Caco-2 (cell line): ENCODE data around the gene GSTK1. TPM values are rescaled to one million over a fixed set of nuclear protein-coding genes. Genes with fewer than 3 reads are reported as not detected.

ENCODE experiments used
- BruUV-seq: library from RNA; stranded (reverse); fragments of 400-500 nt; replicated peaks from 2 replicates; lab custom pipeline; 2021; lab: Mats Ljungman, UMichigan
- CTCF ChIA-PET: fragments of 300-600 bp; sonication (Branson Sonifier 250); formaldehyde crosslinking; loops from one replicate; lab custom pipeline; 2022; ENCODE audit warnings: antibody characterized with exemption; lab: Charles Lee
- POLR2A ChIA-PET: fragments of 300-600 bp; sonication (Branson Sonifier 250); formaldehyde crosslinking; loops from one replicate; lab custom pipeline; 2022; ENCODE audit warnings: antibody characterized with exemption; lab: Charles Lee
- DNase-seq, 2 experiments: peaks; one replicate each; pipeline versions ENCODE4 v3.0.0 to v3.0.0-alpha.2; 2020 to 2022
- H3K27me3 ChIP-seq: replicated peaks from 2 replicates; pipeline ENCODE4 v1.6.0; 2011; ENCODE audit warnings: low read length; ENCODE audit not compliant: control insufficient read depth, insufficient read depth
- H3K36me3 ChIP-seq: 2 replicates; pipeline ENCODE4 v1.5.1; 2011; ENCODE audit warnings: low read length; ENCODE audit not compliant: control insufficient read depth, insufficient read depth
- H3K4me1 ChIP-seq: fragments of 250-450 bp; sonication (Bioruptor Pico); 2 replicates; pipeline ENCODE4 v1.5.1; 2020; ENCODE audit warnings: mild to moderate bottlenecking
- H3K4me3 ChIP-seq: 2 replicates; pipeline ENCODE4 v1.5.1; 2011; ENCODE audit warnings: low read depth, mild to moderate bottlenecking, control low read depth, low read length
- H3K9me3 ChIP-seq: fragments of 250-450 bp; sonication (Bioruptor Pico); 2 replicates; pipeline ENCODE4 v1.5.1; 2020; ENCODE audit warnings: mild to moderate bottlenecking, moderate library complexity
- H3K27ac Mint-ChIP-seq: one replicate; pipeline ENCODE4 v1.8.0; 2022; ENCODE audit warnings: mixed read lengths; ENCODE audit not compliant: unreplicated experiment
- H3K27me3 Mint-ChIP-seq: one replicate; pipeline ENCODE4 v1.8.0; 2022; ENCODE audit warnings: mixed read lengths; ENCODE audit not compliant: insufficient read depth, unreplicated experiment
- H3K36me3 Mint-ChIP-seq: one replicate; pipeline ENCODE4 v1.8.0; 2022; ENCODE audit warnings: mild to moderate bottlenecking, mixed read lengths; ENCODE audit not compliant: insufficient read depth, unreplicated experiment
- H3K4me1 Mint-ChIP-seq: one replicate; pipeline ENCODE4 v1.8.0; 2022; ENCODE audit warnings: low read depth, mixed read lengths; ENCODE audit not compliant: unreplicated experiment
- H3K4me3 Mint-ChIP-seq: one replicate; pipeline ENCODE4 v1.8.0; 2022; ENCODE audit warnings: mild to moderate bottlenecking, moderate library complexity, mixed read lengths; ENCODE audit not compliant: unreplicated experiment
- H3K9me3 Mint-ChIP-seq: one replicate; pipeline ENCODE4 v1.8.0; 2022; ENCODE audit warnings: mixed read lengths; ENCODE audit not compliant: unreplicated experiment
- CTCF ChIP-seq, 2 experiments: fragments of 200-600 bp in 1 of 2; IDR thresholded peaks; 1 replicate in 1 of 2; 2 replicates in 1 of 2; pipeline versions ENCODE4 v1.5.1 to v1.8.0; 2011 to 2022; ENCODE audit warnings: antibody characterized with exemption in 1 of 2, control low read depth in 1 of 2, inconsistent platforms in 1 of 2, low read depth in 1 of 2, low read length in 1 of 2, mild to moderate bottlenecking in 1 of 2, moderate library complexity in 1 of 2; ENCODE audit not compliant: insufficient read depth in 1 of 2, severe bottlenecking in 1 of 2, unreplicated experiment in 1 of 2
- intact Hi-C: fragments of 100-400 bp; cut with micrococcal nuclease; formaldehyde crosslinking; loops from one replicate; pipeline ENCODE4 v1.10.0; 2022; ENCODE audit not compliant: unreplicated experiment
- total RNA-seq: library from RNA; stranded (reverse); gene quantifications from 2 replicates; pipeline ENCODE4 v1.2.3, GENCODE V29; 2022

Gene GSTK1
- total RNA-seq, 1 experiment from 2014 or later: 134 TPM

GRCh38 chr7:143272871-143273270 lies 9.6 kb downstream of the GSTK1 start:
- Mint-ChIP-seq H3K36me3 (no peaks in the 10 kb centered on the region), H3K4me1 (no peaks in the 10 kb centered on the region), H3K27ac (no peak overlapping the region), H3K4me3 (no peak overlapping the region), H3K9me3 (no peaks in the 10 kb centered on the region), H3K27me3 (no peaks in the 10 kb centered on the region)
- no TSS peak for BruUV-seq
- DNase-seq: no peak
- no peaks in the 10 kb centered on the region for H3K27me3 ChIP-seq
- ChIA-PET POLR2A (interaction anchor here (0.5 kb wide), 1 partner anchor 33 kb away, joined by 11 read pairs; no protein-coding TSS in a partner anchor), CTCF (interaction anchor here (0.6 kb wide), 1 partner anchor 10 kb away, joined by 3 read pairs; no protein-coding TSS in a partner anchor)
- H3K4me1 ChIP-seq: no peaks in the 10 kb centered on the region
- H3K36me3 ChIP-seq: peaks cover 2% of the 10 kb centered on the region; the same call in 1 of the 2 replicates
- intact Hi-C loops: no loop called here
- H3K9me3 ChIP-seq: no peaks in the 10 kb centered on the region
- no peak for TF ChIP-seq CTCF (IDR thresholded peaks at IDR 0.05; ENCODE audit: insufficient read depth in 1 of 2, low read depth in 1 of 2, low read length in 1 of 2, severe bottlenecking in 1 of 2, unreplicated experiment in 1 of 2)
- no peak overlapping the region for H3K4me3 ChIP-seq

- Mint-ChIP-seq H3K27ac (peak overlapping the region; percentile 42), H3K4me3 (no peak overlapping the region), H3K9me3 (no peaks in the 10 kb centered on the region), H3K36me3 (no peaks in the 10 kb centered on the region), H3K4me1 (peaks cover 24% of the 10 kb centered on the region), H3K27me3 (no peaks in the 10 kb centered on the region)
- H3K36me3 ChIP-seq: no peaks in the 10 kb centered on the region
- peak in 1 of 2 experiments; percentile 46 for DNase-seq
- ChIA-PET POLR2A (interaction anchor here (1.1 kb wide), 1 partner anchor 16 kb away, joined by 4 read pairs; the partner anchor contains the start of gene GSTK1), CTCF (interaction anchor here (0.7 to 0.9 kb wide), 3 partner anchors 16 to 64 kb away, joined by 3 to 5 read pairs (median 4); partner anchors contain the start of gene GSTK1)
- H3K27me3 ChIP-seq: no peaks in the 10 kb centered on the region
- TF ChIP-seq CTCF (IDR thresholded peaks at IDR 0.05; ENCODE audit: insufficient read depth in 1 of 2, low read depth in 1 of 2, low read length in 1 of 2, severe bottlenecking in 1 of 2, unreplicated experiment in 1 of 2): no peak
- intact Hi-C loops: no loop called here
- no peak overlapping the region for H3K4me3 ChIP-seq
- H3K9me3 ChIP-seq: no peaks in the 10 kb centered on the region
- no TSS peak for BruUV-seq
- peaks cover 21% of the 10 kb centered on the region for H3K4me1 ChIP-seq
Observed at GRCh38 chr7:143279186-143280098, 16.2 kb downstream of the GSTK1 start.

GRCh38 chr7:143280160-143280559 lies 16.9 kb downstream of the GSTK1 start:
- intact Hi-C loops: no loop called here
- Mint-ChIP-seq H3K27me3 (no peaks in the 10 kb centered on the region), H3K4me3 (no peak overlapping the region), H3K4me1 (peaks cover 31% of the 10 kb centered on the region), H3K9me3 (no peaks in the 10 kb centered on the region), H3K27ac (peak overlapping the region; percentile 42), H3K36me3 (no peaks in the 10 kb centered on the region)
- no TSS peak for BruUV-seq
- Histone ChIP-seq H3K27me3 (no peaks in the 10 kb centered on the region), H3K9me3 (no peaks in the 10 kb centered on the region), H3K36me3 (no peaks in the 10 kb centered on the region), H3K4me1 (peaks cover 22% of the 10 kb centered on the region), H3K4me3 (no peak overlapping the region)
- CTCF ChIA-PET: interaction anchor here (0.7 kb wide), 1 partner anchor 65 kb away, joined by 4 read pairs; no protein-coding TSS in a partner anchor
- POLR2A ChIA-PET: no interaction called here
- TF ChIP-seq CTCF (IDR thresholded peaks at IDR 0.05; ENCODE audit: insufficient read depth in 1 of 2, low read depth in 1 of 2, low read length in 1 of 2, severe bottlenecking in 1 of 2, unreplicated experiment in 1 of 2): no peak
- DNase-seq: no peak
